Esophagus muscularis mucosa (tissue), 4 donors: ENCODE data around the gene BRD7. TPM values are rescaled to one million over a fixed set of nuclear protein-coding genes. Genes with fewer than 3 reads are reported as not detected.

Source experiments
- DNase-seq: peaks from one replicate; pipeline ENCODE4 v3.0.0-alpha.2; 2017; ENCODE audit errors: extremely low spot score
- H3K27ac ChIP-seq, 4 donors: fragments of 200-600 bp; sonication (generic); replicated peaks in 1 of 4; 1 replicate in 3 of 4; 2 replicates in 1 of 4; pipeline ENCODE4 v1.5.1; 2016 to 2019; ENCODE audit warnings: mild to moderate bottlenecking in 1 of 4
- H3K27me3 ChIP-seq, 4 donors: fragments of 200-600 bp; sonication (generic); one replicate each; pipeline versions ENCODE4 v1.5.1 to v1.6.0; 2016 to 2019
- H3K36me3 ChIP-seq, 4 donors: fragments of 200-600 bp; sonication (generic); one replicate each; pipeline ENCODE4 v1.5.1; 2016 to 2019
- H3K4me1 ChIP-seq, 4 donors: fragments of 200-600 bp; sonication (generic); one replicate each; pipeline ENCODE4 v1.5.1; 2016 to 2019
- H3K4me3 ChIP-seq, 4 donors: fragments of 200-600 bp; sonication (generic); 1 replicate in 2 of 4; 2 replicates in 2 of 4; pipeline ENCODE4 v1.5.1; 2016 to 2019; ENCODE audit warnings: mild to moderate bottlenecking in 4 of 4, moderate library complexity in 1 of 4
- H3K9me3 ChIP-seq, 4 donors: fragments of 200-600 bp; sonication (generic); 1 replicate in 3 of 4; 2 replicates in 1 of 4; pipeline ENCODE4 v1.5.1; 2016 to 2019
- EP300 ChIP-seq: sonication (generic); formaldehyde crosslinking; IDR thresholded peaks from one replicate; pipeline ENCODE4 v1.6.1; 2017; ENCODE audit warnings: antibody characterized with exemption
- POLR2A ChIP-seq: fragments of 450-650 bp; IDR thresholded peaks from one replicate; pipeline ENCODE4 v1.6.1; 2017; ENCODE audit warnings: antibody characterized with exemption, moderate library complexity, mild to moderate bottlenecking, low read depth
- POLR2AphosphoS5 ChIP-seq, 2 donors: sonication (generic); formaldehyde crosslinking; IDR thresholded peaks; one replicate each; pipeline ENCODE4 v1.6.1; 2017; ENCODE audit warnings: antibody characterized with exemption in 2 of 2
- WGBS: methylation state at CpG from one replicate; pipeline ENCODE4 v1.1.5; 2018; 5-methylcytosine and 5-hydroxymethylcytosine counted together
- intact Hi-C: fragments of 100-400 bp; cut with DNase I; formaldehyde crosslinking; loops from one replicate; pipeline ENCODE4 v1.15.1; 2023
- total RNA-seq, 4 donors: library from RNA; depleted of rRNA; stranded (reverse); fragments of >200 nt; gene quantifications; one replicate each; pipeline versions ENCODE4 v1.1.0 to v1.2.1, GENCODE V29; 2016
- TF ChIP-seq, protein P1 (sequence below), 3 experiments: fragments of 200-600 bp in 2 of 3; fragments of 450-650 bp in 1 of 3; sonication (generic) in 2 of 3; IDR thresholded peaks; one replicate each; pipeline ENCODE4 v1.5.1; 2017 to 2019; ENCODE audit warnings: antibody characterized with exemption in 3 of 3, mild to moderate bottlenecking in 2 of 3, moderate library complexity in 1 of 3

BRD7 gene
- total RNA-seq, 4 donors from 2014 or later, result 49.5 to 68.1 (median 56.5) TPM

DNA sequence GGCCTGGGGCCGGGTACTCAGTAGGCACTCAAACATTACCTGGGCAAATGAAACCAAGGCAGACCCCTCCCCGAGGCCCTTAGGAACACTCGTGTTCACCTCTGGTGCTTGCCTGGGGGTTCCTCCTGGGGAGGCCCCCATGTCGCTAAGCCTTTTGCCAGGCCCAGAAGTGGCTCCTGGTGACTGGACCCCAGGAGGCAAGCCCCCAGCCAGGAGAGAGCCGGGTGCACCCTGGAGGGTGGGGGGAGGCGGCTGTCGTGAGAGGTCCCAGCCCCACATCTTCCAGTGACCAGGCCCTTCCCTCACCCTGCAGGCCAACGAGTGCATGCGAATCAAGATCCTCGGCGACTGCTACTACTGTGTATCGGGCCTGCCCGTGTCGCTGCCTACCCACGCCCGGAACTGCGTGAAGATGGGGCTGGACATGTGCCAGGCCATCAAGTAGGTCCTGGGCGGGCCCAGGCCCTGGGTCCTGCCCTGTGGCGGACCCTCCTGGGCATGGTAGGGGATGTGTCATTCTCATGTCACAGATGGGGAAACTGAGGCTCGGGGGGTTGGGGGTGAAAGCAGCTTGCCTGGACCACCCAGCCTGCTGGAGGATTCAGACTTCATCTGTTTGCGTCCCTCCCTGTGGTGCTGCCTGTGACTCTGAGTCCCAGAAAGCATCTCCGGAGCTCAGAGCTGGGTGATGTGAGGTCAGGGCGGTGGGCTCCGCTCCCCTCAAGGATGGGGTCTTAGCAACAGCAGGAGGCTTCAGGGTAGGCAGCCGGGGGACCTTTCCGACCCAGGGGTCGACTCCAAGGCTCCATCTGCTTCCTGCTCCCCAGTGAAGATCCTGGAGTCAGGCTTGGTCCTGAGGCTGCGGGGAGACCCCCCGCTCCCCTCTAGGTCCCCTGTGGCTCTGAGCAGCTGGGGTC lies 69.9 kb downstream of the BRD7 start:
- Histone ChIP-seq H3K4me3 (no peak overlapping the region), H3K27me3 (no peaks in the 10 kb centered on the region), H3K9me3 (no peaks in the 10 kb centered on the region), H3K36me3 (peaks cover 0 to 27% (median 6%) of the 10 kb centered on the region in 4 donors), H3K27ac (no peak overlapping the region), H3K4me1 (peaks cover 0 to 13% (median 12%) of the 10 kb centered on the region in 4 donors)
- intact Hi-C loops, result no loop called here
- WGBS, result 92% methylated on average over 22 of the region's 29 CpGs
- DNase-seq, result no peak
- no peak for TF ChIP-seq EP300
- TF ChIP-seq, protein P1, sequence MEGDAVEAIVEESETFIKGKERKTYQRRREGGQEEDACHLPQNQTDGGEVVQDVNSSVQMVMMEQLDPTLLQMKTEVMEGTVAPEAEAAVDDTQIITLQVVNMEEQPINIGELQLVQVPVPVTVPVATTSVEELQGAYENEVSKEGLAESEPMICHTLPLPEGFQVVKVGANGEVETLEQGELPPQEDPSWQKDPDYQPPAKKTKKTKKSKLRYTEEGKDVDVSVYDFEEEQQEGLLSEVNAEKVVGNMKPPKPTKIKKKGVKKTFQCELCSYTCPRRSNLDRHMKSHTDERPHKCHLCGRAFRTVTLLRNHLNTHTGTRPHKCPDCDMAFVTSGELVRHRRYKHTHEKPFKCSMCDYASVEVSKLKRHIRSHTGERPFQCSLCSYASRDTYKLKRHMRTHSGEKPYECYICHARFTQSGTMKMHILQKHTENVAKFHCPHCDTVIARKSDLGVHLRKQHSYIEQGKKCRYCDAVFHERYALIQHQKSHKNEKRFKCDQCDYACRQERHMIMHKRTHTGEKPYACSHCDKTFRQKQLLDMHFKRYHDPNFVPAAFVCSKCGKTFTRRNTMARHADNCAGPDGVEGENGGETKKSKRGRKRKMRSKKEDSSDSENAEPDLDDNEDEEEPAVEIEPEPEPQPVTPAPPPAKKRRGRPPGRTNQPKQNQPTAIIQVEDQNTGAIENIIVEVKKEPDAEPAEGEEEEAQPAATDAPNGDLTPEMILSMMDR (IDR thresholded peaks at IDR 0.05), result no peak
- TF ChIP-seq POLR2AphosphoS5 (IDR thresholded peaks at IDR 0.05), result no peak
- TF ChIP-seq POLR2A, result no peak

DNA sequence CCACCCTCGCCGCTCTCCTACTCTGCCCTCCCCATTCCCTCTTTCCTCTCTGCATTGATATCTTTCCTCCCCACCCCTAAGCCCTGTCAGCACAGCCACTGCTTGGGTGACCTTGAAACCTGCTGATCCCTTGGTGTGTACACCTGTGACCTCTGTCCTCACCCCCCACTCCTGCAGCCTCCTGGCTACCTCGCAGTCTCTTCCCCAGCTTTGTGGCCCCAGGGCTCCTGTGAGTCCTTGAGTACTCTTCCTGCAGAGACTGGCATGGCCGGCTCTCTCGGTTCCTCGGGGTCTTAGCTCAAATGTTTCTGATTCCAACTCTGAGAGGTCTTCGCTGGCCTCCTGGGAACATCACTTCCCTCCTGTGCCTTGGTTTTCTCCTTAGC lies 70.7 kb downstream of the BRD7 start:
- H3K4me3 ChIP-seq, result no peak overlapping the region
- H3K9me3 ChIP-seq, result no peaks in the 10 kb centered on the region
- WGBS, result 93% methylated on average over 7 of the region's 7 CpGs
- peaks cover 0 to 13% (median 12%) of the 10 kb centered on the region in 4 donors for H3K4me1 ChIP-seq
- no peaks in the 10 kb centered on the region for H3K27me3 ChIP-seq
- no peak for DNase-seq
- no peak overlapping the region for H3K27ac ChIP-seq
- TF ChIP-seq EP300, result no peak
- TF ChIP-seq POLR2AphosphoS5 (IDR thresholded peaks at IDR 0.05), result no peak
- TF ChIP-seq, protein P1 (IDR thresholded peaks at IDR 0.05), result no peak
- no peak for TF ChIP-seq POLR2A
- intact Hi-C loops, result no loop called here
- H3K36me3 ChIP-seq, result peaks cover 0 to 34% (median 7%) of the 10 kb centered on the region in 4 donors

DNA sequence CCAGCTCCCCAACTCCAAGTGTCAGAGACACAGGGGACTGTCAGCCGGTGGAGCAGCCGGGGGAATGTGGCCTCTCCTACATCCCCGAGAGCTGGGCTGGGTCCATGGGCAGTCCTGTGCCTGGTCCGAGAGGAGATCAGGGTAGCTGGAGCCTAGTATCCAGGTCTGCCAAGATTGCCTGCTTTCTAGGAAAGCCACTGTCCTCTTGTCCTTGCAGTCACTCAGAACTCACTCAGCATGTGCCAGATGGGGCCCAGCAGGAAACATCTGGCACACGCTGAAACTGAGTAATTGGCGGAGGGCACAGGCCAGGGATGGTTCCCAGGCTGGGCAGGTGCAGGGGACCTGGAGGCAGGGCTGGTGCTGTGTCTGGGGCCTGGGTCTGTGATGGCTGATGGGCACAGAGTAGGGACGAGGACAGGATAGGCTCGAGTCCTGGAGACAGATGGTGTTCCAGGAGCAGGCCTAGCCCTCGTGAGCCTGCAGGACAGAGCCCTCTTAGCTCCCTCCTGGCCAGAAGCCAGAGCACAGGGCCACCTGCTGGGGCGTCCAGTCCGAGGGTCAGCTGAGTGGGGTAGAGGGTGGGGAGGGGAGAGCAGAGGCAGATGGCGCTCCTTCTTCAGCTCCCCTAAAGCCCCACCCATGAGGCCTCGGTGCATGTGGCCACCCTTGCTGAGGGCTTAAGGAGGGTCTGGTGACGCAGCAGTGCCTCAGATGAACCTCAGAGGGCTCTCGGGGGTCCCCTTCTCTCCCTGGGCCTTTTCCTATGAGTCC lies 71.3 kb downstream of the BRD7 start:
- WGBS, result 73% methylated on average over 11 of the region's 15 CpGs

DNA sequence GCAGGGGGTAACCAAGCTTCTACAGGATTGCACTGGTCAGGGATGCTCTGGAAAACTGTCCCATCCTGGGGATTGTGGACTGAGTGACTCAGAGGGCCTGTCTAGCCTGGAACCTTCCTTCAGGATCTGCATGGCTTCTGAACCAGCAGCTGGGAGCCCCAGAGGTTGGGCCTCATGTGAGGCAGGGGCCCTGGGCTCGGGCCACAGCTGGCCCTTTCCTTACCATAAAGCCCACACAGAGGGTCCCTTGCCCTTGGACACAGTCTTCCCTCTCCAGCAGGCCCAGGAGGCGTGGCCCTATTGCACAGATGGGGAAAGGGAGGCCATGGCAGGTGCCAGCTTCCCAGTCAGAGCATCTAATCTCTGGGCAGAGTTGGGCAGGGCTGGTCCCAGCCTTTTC lies 72.0 kb downstream of the BRD7 start:
- H3K27ac ChIP-seq, result no peak overlapping the region
- peaks cover 0 to 10% (median 10%) of the 10 kb centered on the region in 4 donors for H3K4me1 ChIP-seq
- H3K27me3 ChIP-seq, result no peaks in the 10 kb centered on the region
- H3K9me3 ChIP-seq, result no peaks in the 10 kb centered on the region
- WGBS, result no CpG with 5 or more reads among the region's 2 CpGs
- H3K4me3 ChIP-seq, result no peak overlapping the region
- H3K36me3 ChIP-seq, result peaks cover 0 to 40% (median 9%) of the 10 kb centered on the region in 4 donors
- no peak for TF ChIP-seq POLR2AphosphoS5 (IDR thresholded peaks at IDR 0.05)
- no peak for DNase-seq
- intact Hi-C loops, result no loop called here

More for the DNA sequence above, 71.3 kb downstream of the BRD7 start:
- H3K4me1 ChIP-seq, result peaks cover 0 to 13% (median 12%) of the 10 kb centered on the region in 4 donors
- no peak overlapping the region for H3K4me3 ChIP-seq
- H3K27ac ChIP-seq, result no peak overlapping the region
- no peaks in the 10 kb centered on the region for H3K27me3 ChIP-seq
- DNase-seq, result no peak
- peaks cover 0 to 39% (median 9%) of the 10 kb centered on the region in 4 donors for H3K36me3 ChIP-seq
- intact Hi-C loops, result no loop called here
- no peak for TF ChIP-seq POLR2A
- TF ChIP-seq EP300, result no peak
- TF ChIP-seq, protein P1 (IDR thresholded peaks at IDR 0.05), result no peak
- TF ChIP-seq POLR2AphosphoS5 (IDR thresholded peaks at IDR 0.05), result no peak
- no peaks in the 10 kb centered on the region for H3K9me3 ChIP-seq
